Naive thymus-derived CD4-positive, alpha-beta T cell (primary cell): ENCODE data around the gene KCTD5. TPM values are rescaled to one million over a fixed set of nuclear protein-coding genes. Genes with fewer than 3 reads are reported as not detected.

Experiments used
- ATAC-seq: fragments of 150-1000 bp; cut with Tn5 transposase; 2 replicates; pipeline ENCODE4 v1.10.0; 2021; ENCODE audit warnings: mild to moderate bottlenecking, moderate library complexity
- CTCF ChIA-PET: fragments of 350-600 bp; sonication (Branson Sonifier 250); formaldehyde crosslinking; loops from one replicate; lab custom pipeline; 2021; ENCODE audit warnings: antibody characterized with exemption; lab: Charles Lee
- POLR2A ChIA-PET: fragments of 350-600 bp; sonication (Branson Sonifier 250); formaldehyde crosslinking; loops from one replicate; lab custom pipeline; 2021; ENCODE audit warnings: antibody characterized with exemption, inconsistent platforms; lab: Charles Lee
- DNase-seq, 9 donors: peaks; one replicate each; pipeline versions ENCODE4 v3.0.0 to v3.0.0-alpha.2; 2020 to 2022; ENCODE audit warnings: mixed read lengths in 1 of 9
- H3K27ac ChIP-seq: one replicate; pipeline ENCODE4 v1.7.0; 2013; ENCODE audit warnings: mild to moderate bottlenecking, low read depth, low read length, moderate library complexity
- H3K27me3 ChIP-seq, 2 donors: one replicate each; pipeline ENCODE4 v1.7.0; 2013; ENCODE audit warnings: low read length in 2 of 2, mild to moderate bottlenecking in 2 of 2, moderate library complexity in 2 of 2; ENCODE audit not compliant: control insufficient read depth in 2 of 2, insufficient read depth in 2 of 2
- H3K36me3 ChIP-seq, 3 experiments: 1 replicate in 2 of 3; 2 replicates in 1 of 3; pipeline ENCODE4 v1.7.0; 2013; ENCODE audit warnings: low read length in 3 of 3, mild to moderate bottlenecking in 3 of 3, moderate library complexity in 1 of 3; ENCODE audit not compliant: insufficient read depth in 3 of 3, control insufficient read depth in 2 of 3
- H3K4me1 ChIP-seq, 2 donors: one replicate each; pipeline ENCODE4 v1.7.0; 2013; ENCODE audit warnings: low read length in 2 of 2, mild to moderate bottlenecking in 2 of 2, moderate library complexity in 1 of 2; ENCODE audit not compliant: control insufficient read depth in 2 of 2, insufficient read depth in 2 of 2
- H3K4me3 ChIP-seq: 2 replicates; pipeline ENCODE4 v1.7.0; 2013; ENCODE audit warnings: mild to moderate bottlenecking, low read length
- H3K9me3 ChIP-seq, 3 experiments: 1 replicate in 2 of 3; 2 replicates in 1 of 3; pipeline ENCODE4 v1.7.0; 2013; ENCODE audit warnings: low read length in 3 of 3; ENCODE audit not compliant: control insufficient read depth in 2 of 3
- H3K27ac Mint-ChIP-seq, 9 donors: one replicate each; pipeline ENCODE4 v1.8.0; 2020 to 2022; ENCODE audit warnings: mixed read lengths in 9 of 9, mild to moderate bottlenecking in 8 of 9, moderate library complexity in 5 of 9, inconsistent platforms in 2 of 9
- H3K27me3 Mint-ChIP-seq, 5 donors: one replicate each; pipeline ENCODE4 v1.8.0; 2021 to 2022; ENCODE audit warnings: mixed read lengths in 5 of 5, mild to moderate bottlenecking in 1 of 5
- H3K36me3 Mint-ChIP-seq, 5 donors: one replicate each; pipeline ENCODE4 v1.8.0; 2020 to 2022; ENCODE audit warnings: mixed read lengths in 5 of 5, mild to moderate bottlenecking in 3 of 5, inconsistent platforms in 1 of 5
- H3K4me1 Mint-ChIP-seq, 7 donors: one replicate each; pipeline ENCODE4 v1.8.0; 2020 to 2022; ENCODE audit warnings: mixed read lengths in 7 of 7, mild to moderate bottlenecking in 3 of 7, inconsistent platforms in 1 of 7
- H3K4me3 Mint-ChIP-seq, 10 donors: one replicate each; pipeline ENCODE4 v1.8.0; 2020 to 2022; ENCODE audit warnings: mild to moderate bottlenecking in 10 of 10, mixed read lengths in 10 of 10, moderate library complexity in 6 of 10, inconsistent platforms in 2 of 10
- H3K9me3 Mint-ChIP-seq, 11 donors: one replicate each; pipeline ENCODE4 v1.8.0; 2020 to 2022; ENCODE audit warnings: mixed read lengths in 11 of 11, mild to moderate bottlenecking in 4 of 11, inconsistent platforms in 1 of 11, moderate library complexity in 1 of 11
- intact Hi-C, 2 donors: fragments of 100-400 bp; cut with micrococcal nuclease; formaldehyde crosslinking; loops; one replicate each; pipeline ENCODE4 v1.15.1; 2023
- polyA plus RNA-seq, 2 donors: library from polyadenylated mRNA; unstranded; fragments of 300-500 nt; fragmentation: Illumina TruSeq; gene quantifications; one replicate each; pipeline ENCODE4 v1.2.3, GENCODE V29; 2021
- total RNA-seq, 6 experiments: library from RNA in 5 of 6; stranded (reverse) in 5 of 6; gene quantifications; 1 replicate in 5 of 6; 2 replicates in 1 of 6; pipeline ENCODE4 v1.2.3 and lab custom pipeline; 2021 to 2026

KCTD5 gene
- total and polyA plus RNA-seq, 7 experiments from 2014 or later, result 15.7 to 37.5 (median 24.6) TPM

- no peaks in the 10 kb centered on the region for H3K4me1 ChIP-seq
- no peak for ATAC-seq
- Mint-ChIP-seq H3K36me3 (peaks cover 0 to 9% (median 1%) of the 10 kb centered on the region in 5 donors), H3K27me3 (no peaks in the 10 kb centered on the region), H3K27ac (no peak overlapping the region), H3K4me3 (no peak overlapping the region), H3K4me1 (peaks cover 0 to 8% (median 0%) of the 10 kb centered on the region in 7 donors), H3K9me3 (no peaks in the 10 kb centered on the region)
- no peak overlapping the region for H3K27ac ChIP-seq
- H3K4me3 ChIP-seq, result no peak overlapping the region
- ChIA-PET CTCF (no interaction called here), POLR2A (interaction anchor here (0.7 kb wide), 1 partner anchor 181 kb away, joined by 4 read pairs; no protein-coding TSS in a partner anchor)
- peaks cover 0 to 51% (median 2%) of the 10 kb centered on the region in 3 experiments for H3K36me3 ChIP-seq
- no peak for DNase-seq
- no peaks in the 10 kb centered on the region for H3K27me3 ChIP-seq
- intact Hi-C loops, result no loop called here
- no peaks in the 10 kb centered on the region for H3K9me3 ChIP-seq
These were observed 26.7 kb downstream of the KCTD5 start for GRCh38 chr16:2708955-2709587.

GRCh38 chr16:2709588-2709984 lies 27.3 kb downstream of the KCTD5 start:
- no peaks in the 10 kb centered on the region for H3K9me3 ChIP-seq
- no peak for ATAC-seq
- Mint-ChIP-seq H3K36me3 (peaks cover 0 to 9% (median 1%) of the 10 kb centered on the region in 5 donors), H3K4me3 (no peak overlapping the region), H3K27ac (no peak overlapping the region), H3K9me3 (no peaks in the 10 kb centered on the region), H3K4me1 (peaks cover 0 to 8% (median 0%) of the 10 kb centered on the region in 7 donors), H3K27me3 (peaks cover 0 to under 1% (median 0%) of the 10 kb centered on the region in 5 donors)
- H3K36me3 ChIP-seq, result peaks cover 0 to 46% (median 2%) of the 10 kb centered on the region in 3 experiments
- CTCF ChIA-PET, result no interaction called here
- no peak overlapping the region for H3K4me3 ChIP-seq
- no peaks in the 10 kb centered on the region for H3K4me1 ChIP-seq
- POLR2A ChIA-PET, result no interaction called here
- DNase-seq, result no peak
- no peak overlapping the region for H3K27ac ChIP-seq
- no peaks in the 10 kb centered on the region for H3K27me3 ChIP-seq
- intact Hi-C loops, result no loop called here

GRCh38 chr16:2710021-2710710 lies 27.8 kb downstream of the KCTD5 start:
- no peaks in the 10 kb centered on the region for H3K27me3 ChIP-seq
- DNase-seq (no peak), ATAC-seq (no peak)
- Mint-ChIP-seq H3K36me3 (peaks cover 0 to 9% (median 1%) of the 10 kb centered on the region in 5 donors), H3K4me1 (peaks cover 0 to 13% (median 4%) of the 10 kb centered on the region in 7 donors), H3K4me3 (no peak overlapping the region), H3K27me3 (peaks cover 0 to 6% (median 0%) of the 10 kb centered on the region in 5 donors), H3K9me3 (no peaks in the 10 kb centered on the region), H3K27ac (no peak overlapping the region)
- H3K4me3 ChIP-seq, result no peak overlapping the region
- ChIA-PET POLR2A (no interaction called here), CTCF (no interaction called here)
- H3K27ac ChIP-seq, result no peak overlapping the region
- H3K9me3 ChIP-seq, result no peaks in the 10 kb centered on the region
- no peaks in the 10 kb centered on the region for H3K4me1 ChIP-seq
- H3K36me3 ChIP-seq, result peaks cover 0 to 40% (median 2%) of the 10 kb centered on the region in 3 experiments
- intact Hi-C loops, result no loop called here

GRCh38 chr16:2710711-2711231 lies 28.4 kb downstream of the KCTD5 start:
- H3K36me3 ChIP-seq, result peaks cover 0 to 34% (median 2%) of the 10 kb centered on the region in 3 experiments
- peaks cover 0 to 9% (median 1%) of the 10 kb centered on the region in 5 donors for H3K36me3 Mint-ChIP-seq
- H3K27ac Mint-ChIP-seq, result peak overlapping the region in 1 of 9 donors; percentile 0
- H3K27me3 Mint-ChIP-seq, result peaks cover 0 to 6% (median 0%) of the 10 kb centered on the region in 5 donors
- no peaks in the 10 kb centered on the region for H3K9me3 ChIP-seq
- CTCF ChIA-PET, result no interaction called here
- DNase-seq, result no peak
- H3K4me1 ChIP-seq, result peaks cover 0 to 1% of the 10 kb centered on the region in 2 donors
- ATAC-seq, result no peak
- H3K4me3 Mint-ChIP-seq, result no peak overlapping the region
- no peaks in the 10 kb centered on the region for H3K9me3 Mint-ChIP-seq
- POLR2A ChIA-PET, result no interaction called here
- no peaks in the 10 kb centered on the region for H3K27me3 ChIP-seq
- no peak overlapping the region for H3K4me3 ChIP-seq
- H3K27ac ChIP-seq, result no peak overlapping the region
- intact Hi-C loops, result no loop called here
- H3K4me1 Mint-ChIP-seq, result peaks cover 0 to 13% (median 5%) of the 10 kb centered on the region in 7 donors

GRCh38 chr16:2711370-2712062 lies 29.2 kb downstream of the KCTD5 start:
- no peak for ATAC-seq
- peaks cover 0 to 16% (median 5%) of the 10 kb centered on the region in 7 donors for H3K4me1 Mint-ChIP-seq
- H3K9me3 ChIP-seq, result no peaks in the 10 kb centered on the region
- CTCF ChIA-PET, result no interaction called here
- H3K27me3 ChIP-seq, result no peaks in the 10 kb centered on the region
- intact Hi-C loops, result no loop called here
- H3K4me1 ChIP-seq, result peaks cover 0 to 3% of the 10 kb centered on the region in 2 donors
- H3K27me3 Mint-ChIP-seq, result peaks cover 0 to 6% (median 0%) of the 10 kb centered on the region in 5 donors
- H3K4me3 ChIP-seq, result no peak overlapping the region
- H3K27ac ChIP-seq, result no peak overlapping the region
- H3K36me3 ChIP-seq, result peaks cover 0 to 28% (median 2%) of the 10 kb centered on the region in 3 experiments
- no peak overlapping the region for H3K4me3 Mint-ChIP-seq
- no peak overlapping the region for H3K27ac Mint-ChIP-seq
- H3K36me3 Mint-ChIP-seq, result peaks cover 0 to 9% (median 1%) of the 10 kb centered on the region in 5 donors
- no peaks in the 10 kb centered on the region for H3K9me3 Mint-ChIP-seq
- DNase-seq, result no peak
- POLR2A ChIA-PET, result no interaction called here

GRCh38 chr16:2712063-2712441 lies 29.7 kb downstream of the KCTD5 start:
- Histone ChIP-seq H3K9me3 (no peaks in the 10 kb centered on the region), H3K4me1 (peaks cover 0 to 3% of the 10 kb centered on the region in 2 donors), H3K27me3 (no peaks in the 10 kb centered on the region), H3K27ac (no peak overlapping the region), H3K36me3 (peaks cover 0 to 25% (median 2%) of the 10 kb centered on the region in 3 experiments), H3K4me3 (no peak overlapping the region)
- ATAC-seq (no peak), DNase-seq (no peak)
- Mint-ChIP-seq H3K4me1 (peaks cover 0 to 16% (median 5%) of the 10 kb centered on the region in 7 donors), H3K4me3 (peak overlapping the region in 1 of 10 donors; percentile 31), H3K9me3 (no peaks in the 10 kb centered on the region), H3K36me3 (peaks cover 0 to 9% (median 1%) of the 10 kb centered on the region in 5 donors), H3K27me3 (peaks cover 0 to 6% (median 0%) of the 10 kb centered on the region in 5 donors), H3K27ac (no peak overlapping the region)
- intact Hi-C loops, result no loop called here
- CTCF ChIA-PET, result no interaction called here
- POLR2A ChIA-PET, result no interaction called here
